K562 (cell line): ENCODE results near the gene TBXA2R. TPM values are rescaled to one million over a fixed set of nuclear protein-coding genes. Genes with fewer than 3 reads are reported as not detected.
A peak's percentile ranks its signal among the peaks of the same experiment; 100 is the strongest.

Source experiments
- BDP1 ChIP-seq: IDR thresholded peaks from 3 replicates; pipeline ENCODE4 v1.6.1; 2011; ENCODE audit not compliant: insufficient read length, insufficient read depth
- CLOCK ChIP-seq: fragments of 250-450 bp; sonication (Bioruptor Pico); IDR thresholded peaks from 2 replicates; pipeline ENCODE4 v1.4.0; 2020; ENCODE audit warnings: mild to moderate bottlenecking, moderate library complexity, borderline replicate concordance
- E2F3 ChIP-seq: fragments of 250-450 bp; sonication (Bioruptor Pico); IDR thresholded peaks from 2 replicates; pipeline ENCODE4 v1.4.0; 2020; ENCODE audit warnings: mild to moderate bottlenecking
- E4F1 ChIP-seq: fragments of 250-450 bp; sonication (Bioruptor Pico); IDR thresholded peaks from 2 replicates; pipeline ENCODE4 v1.5.0; 2021; ENCODE audit warnings: mild to moderate bottlenecking, borderline replicate concordance
- ERF ChIP-seq: fragments of 450-650 bp; formaldehyde crosslinking; IDR thresholded peaks from 2 replicates; pipeline ENCODE4 v1.4.0; 2020; ENCODE audit warnings: mild to moderate bottlenecking, mixed read lengths
- EWSR1 ChIP-seq: fragments of 450-650 bp; IDR thresholded peaks from 2 replicates; pipeline ENCODE4 v1.6.1; 2018; ENCODE audit warnings: borderline replicate concordance, mild to moderate bottlenecking, low read depth, moderate library complexity; ENCODE audit not compliant: partially characterized antibody
- FOXP4 ChIP-seq: sonication (generic); formaldehyde crosslinking; IDR thresholded peaks from 2 replicates; pipeline ENCODE4 v1.8.0; 2022; ENCODE audit warnings: mild to moderate bottlenecking, missing genetic modification reagents, borderline replicate concordance
- HIVEP1 ChIP-seq: fragments of 250-450 bp; sonication (Bioruptor Pico); IDR thresholded peaks from 2 replicates; pipeline ENCODE4 v1.4.0; 2020; ENCODE audit warnings: mild to moderate bottlenecking
- L3MBTL2 ChIP-seq: fragments of 450-650 bp; IDR thresholded peaks from 2 replicates; pipeline ENCODE4 v1.6.1; 2016; ENCODE audit warnings: mild to moderate bottlenecking, moderate library complexity
- MAFG ChIP-seq: fragments of 450-650 bp; conservative IDR thresholded peaks from 2 replicates; pipeline ENCODE4 v1.6.1; 2016; ENCODE audit warnings: missing genetic modification characterization, missing compliant biosample characterization
- MAZ ChIP-seq, 2 experiments: fragments of 450-650 bp in 1 of 2; sonication (generic) in 1 of 2; formaldehyde crosslinking; IDR thresholded peaks in 1 of 2; conservative IDR thresholded peaks in 1 of 2; 2 replicates each; pipeline versions ENCODE4 v1.4.0 to v1.5.0; 2020; ENCODE audit warnings: mild to moderate bottlenecking in 1 of 2, missing genetic modification reagents in 1 of 2
- NBN ChIP-seq: fragments of 450-650 bp; IDR thresholded peaks from 2 replicates; pipeline ENCODE4 v1.6.1; 2016; ENCODE audit warnings: low read depth, mild to moderate bottlenecking
- PHF20 ChIP-seq: fragments of 450-650 bp; IDR thresholded peaks from 2 replicates; pipeline ENCODE4 v1.6.1; 2018; ENCODE audit not compliant: partially characterized antibody
- POLR2G ChIP-seq: fragments of 200-400 bp; formaldehyde crosslinking; IDR thresholded peaks from 2 replicates; pipeline ENCODE4 v1.6.1; 2017; ENCODE audit warnings: low read depth, mild to moderate bottlenecking, antibody characterized with exemption, low read length, moderate library complexity
- PRMT5 ChIP-seq: sonication (generic); formaldehyde crosslinking; IDR thresholded peaks from 2 replicates; pipeline ENCODE4 v1.5.0; 2020; ENCODE audit warnings: missing genetic modification reagents
- RBM15 ChIP-seq: fragments of 200-400 bp; formaldehyde crosslinking; IDR thresholded peaks from 2 replicates; pipeline ENCODE4 v1.6.1; 2018; ENCODE audit warnings: mild to moderate bottlenecking, low read length, moderate library complexity; ENCODE audit not compliant: insufficient read depth
- SMARCE1 ChIP-seq: fragments of 450-650 bp; IDR thresholded peaks from 2 replicates; pipeline ENCODE4 v1.7.1; 2016; ENCODE audit warnings: mild to moderate bottlenecking
- SOX6 ChIP-seq: fragments of 450-650 bp; IDR thresholded peaks from 2 replicates; pipeline ENCODE4 v1.6.1; 2014; ENCODE audit warnings: mild to moderate bottlenecking
- SREBF2 ChIP-seq: sonication (generic); formaldehyde crosslinking; IDR thresholded peaks from 2 replicates; pipeline ENCODE4 v1.4.0; 2020; ENCODE audit warnings: mild to moderate bottlenecking, missing genetic modification reagents
- ZBTB2 ChIP-seq: fragments of 450-650 bp; IDR thresholded peaks from 2 replicates; pipeline ENCODE4 v1.6.1; 2016; ENCODE audit warnings: antibody characterized with exemption
- ZNF175 ChIP-seq: fragments of 200-800 bp; sonication (Bioruptor generic); IDR thresholded peaks from 2 replicates; pipeline ENCODE4 v1.6.1; 2016; ENCODE audit warnings: low read depth, mild to moderate bottlenecking, missing genetic modification characterization, missing compliant biosample characterization
- polyA plus RNA-seq, 8 experiments: library from polyadenylated mRNA; depleted of rRNA in 4 of 8; stranded (reverse) in 5 of 8; unstranded in 3 of 8; fragments of >200 nt; fragmentation: Nextera tagmentation in 2 of 8; fragmentation: Illumina TruSeq in 1 of 8; extraction: Ambion mirVana in 2 of 8; extraction: Trizol in 1 of 8; gene quantifications; 2 replicates each; pipeline versions ENCODE4 v1.2.1 to v1.2.3, GENCODE V29; 2011 to 2014; ENCODE audit warnings: inconsistent platforms in 1 of 8, missing spikeins in 1 of 8
- total RNA-seq, 7 experiments: library from RNA; depleted of rRNA in 6 of 7; stranded (reverse); fragments of >200 nt in 6 of 7; fragmentation: Illumina TruSeq in 2 of 7; extraction: Trizol in 2 of 7; gene quantifications; 2 replicates each; pipeline versions ENCODE4 v1.2.1 to v1.2.3, GENCODE V29; 2011 to 2021; ENCODE audit warnings: low replicate concordance in 1 of 7

The TBXA2R gene
- total and polyA plus RNA-seq, 9 of the 15 experiments (the other 6 are each of a cell fraction or from before 2014, with no cell fraction given), result 1.5 to 24.0 (median 2.8) TPM

GRCh38 chr19:3618144-3618810 is 11.6 kb upstream of the TBXA2R start (continued):
- TF ChIP-seq CLOCK (CRISPR knock-in tag), result no peak
- no peak for TF ChIP-seq RBM15
- TF ChIP-seq POLR2G, result peak; percentile 58
- no peak for TF ChIP-seq FOXP4 (CRISPR knock-in tag)
- TF ChIP-seq ZBTB2, result no peak
- peak; percentile 36; the same call in 1 of the 2 replicates for TF ChIP-seq NBN
- no peak for TF ChIP-seq ERF (CRISPR knock-in tag)
- no peak for TF ChIP-seq SMARCE1
- TF ChIP-seq ZNF175 (CRISPR knock-in tag), result no peak
- peak; percentile 24; the same call in 1 of the 2 replicates for TF ChIP-seq L3MBTL2
- TF ChIP-seq BDP1, result no peak
- TF ChIP-seq E2F3, result no peak
- no peak for TF ChIP-seq SREBF2 (CRISPR knock-in tag)
- no peak for TF ChIP-seq EWSR1
- no peak for TF ChIP-seq SOX6
- TF ChIP-seq HIVEP1 (CRISPR knock-in tag), result no peak
- TF ChIP-seq MAFG (tag), result peak; percentile 86
- TF ChIP-seq E4F1, result no peak
- no peak for TF ChIP-seq PHF20
- TF ChIP-seq PRMT5 (CRISPR knock-in tag), result no peak
- TF ChIP-seq MAZ (CRISPR knock-in tag; conservative IDR thresholded peaks at IDR 0.05 in 1 of 2, IDR thresholded peaks at IDR 0.05 in 1 of 2), result peak; percentile 73 to 93
